NK-92 (cell line): ENCODE measurements around the gene FBXW7.

Experiments
- DNase-seq: peaks from one replicate; lab custom pipeline; 2025; ENCODE audit not compliant: unreplicated experiment; lab: John Stamatoyannopoulos, UW

The FBXW7 gene

DNA sequence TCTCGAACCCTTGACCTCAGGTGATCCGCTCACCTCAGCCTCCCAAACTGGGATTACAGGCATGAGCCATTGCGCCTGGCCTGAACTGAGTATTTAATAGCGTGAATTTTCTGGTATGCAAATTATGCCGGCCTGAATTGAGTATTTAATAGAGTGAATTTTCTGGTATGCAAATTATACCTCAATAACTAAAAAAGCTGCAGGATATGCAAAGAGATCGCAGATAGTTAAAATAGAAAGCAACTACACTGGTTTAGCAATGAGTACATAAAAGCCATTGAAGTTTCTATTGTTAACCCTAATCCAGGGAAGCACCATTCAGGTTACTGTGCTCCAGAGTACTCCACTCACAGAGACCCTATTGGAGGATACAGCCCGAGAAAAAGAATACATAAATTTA is 22.8 kb downstream of the FBXW7 start:
- DNase-seq: no peak

DNA sequence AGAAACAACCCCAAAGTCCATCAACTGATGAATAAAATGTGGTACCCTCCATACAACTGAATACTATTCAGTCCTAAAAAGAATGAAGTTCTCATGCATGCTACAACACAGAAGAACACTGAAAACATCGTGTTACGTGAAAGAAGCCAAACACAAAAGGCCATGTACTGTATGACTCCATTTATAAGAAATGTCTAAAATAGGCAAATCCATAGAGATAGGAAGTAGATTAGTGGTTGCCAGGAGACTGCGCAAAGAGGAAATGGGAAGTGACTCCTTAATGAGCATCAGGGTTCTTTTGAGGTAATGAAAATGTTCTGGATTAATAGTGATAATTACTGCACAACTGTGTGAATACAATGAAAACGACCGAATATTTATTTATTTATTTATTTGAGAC is 23.4 kb downstream of the FBXW7 start:
- no peak for DNase-seq

DNA sequence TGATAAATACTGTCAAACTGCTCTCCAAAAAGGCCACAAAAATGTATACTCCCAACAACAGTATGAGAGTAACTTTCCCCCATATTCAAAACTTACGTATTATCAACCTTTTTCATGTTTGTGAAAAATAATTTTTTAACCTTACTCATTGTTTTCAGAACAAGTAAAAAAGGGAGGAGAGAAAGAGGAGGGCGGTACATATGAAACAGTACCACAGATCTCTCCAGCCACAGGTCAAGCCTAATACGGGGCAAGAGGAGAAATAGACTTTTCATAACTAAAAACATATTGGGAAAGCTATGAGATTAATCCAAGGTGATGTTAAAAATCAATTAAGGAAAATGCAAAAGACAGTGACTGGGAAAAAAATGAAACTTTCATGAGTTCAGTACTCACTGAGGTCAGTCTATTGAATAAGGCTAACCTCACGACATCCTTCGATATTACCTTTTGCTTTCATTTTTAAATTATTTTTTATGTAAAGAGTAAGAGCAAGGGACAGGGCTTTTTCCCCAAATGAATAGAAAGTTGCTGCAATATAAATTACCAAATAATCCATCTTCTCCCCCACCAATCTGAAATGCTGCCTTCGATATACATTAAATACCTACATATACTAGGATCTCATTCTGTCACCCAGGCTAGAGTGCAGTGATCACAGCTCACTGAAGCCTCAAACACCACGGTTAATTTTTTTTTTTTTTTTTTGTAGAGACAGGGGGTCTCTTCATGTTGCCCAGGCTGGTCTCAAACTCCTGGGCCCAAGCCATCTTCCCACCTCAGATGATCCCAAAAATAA is 25.3 kb downstream of the FBXW7 start:
- no peak for DNase-seq

DNA sequence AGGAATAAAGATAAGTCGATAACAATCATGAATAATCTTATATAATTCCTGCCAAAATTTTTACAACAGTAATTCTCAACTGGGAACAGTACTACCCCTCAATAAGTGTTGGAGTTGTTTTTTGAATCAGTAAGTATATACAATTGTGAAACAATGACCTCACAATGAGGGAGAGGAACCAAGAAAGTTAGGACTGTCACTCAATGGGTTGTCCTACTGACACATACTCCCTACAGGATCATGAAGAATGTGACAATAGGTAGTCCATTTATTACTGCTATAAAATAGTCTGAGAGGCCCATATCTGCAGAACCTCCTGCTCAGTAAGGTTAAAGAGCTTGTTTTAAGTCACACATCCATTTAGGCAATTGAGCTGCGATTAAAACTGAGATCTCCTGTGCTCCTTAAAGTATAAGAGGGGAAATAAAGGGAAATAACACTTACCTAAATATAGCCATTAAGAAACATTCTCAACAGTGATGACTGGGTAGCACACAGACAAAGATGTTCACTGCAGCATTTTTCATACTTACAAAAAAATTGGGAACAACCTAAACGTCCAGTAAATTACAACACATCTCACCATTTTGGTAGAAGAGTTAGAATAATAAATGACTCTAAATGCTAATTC is 26.2 kb downstream of the FBXW7 start:
- no peak for DNase-seq

DNA sequence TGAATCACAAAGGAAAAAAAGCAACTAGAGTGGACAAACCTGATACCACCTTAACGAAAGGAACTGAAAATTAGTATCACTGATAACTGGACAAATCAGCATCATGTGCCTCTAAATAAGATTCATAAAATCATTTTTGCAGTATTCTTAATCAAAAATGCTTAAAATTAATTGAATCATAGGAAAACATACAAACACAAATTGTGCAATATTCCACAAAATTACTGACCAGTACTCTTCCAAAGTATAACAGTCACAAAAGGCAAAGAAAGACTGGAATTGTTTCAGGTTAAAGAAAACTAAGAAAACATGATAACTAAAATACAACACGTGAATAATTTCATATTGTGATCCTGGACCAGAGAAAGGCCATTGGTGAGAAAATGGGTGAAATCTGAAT is 27.1 kb downstream of the FBXW7 start:
- no peak for DNase-seq

DNA sequence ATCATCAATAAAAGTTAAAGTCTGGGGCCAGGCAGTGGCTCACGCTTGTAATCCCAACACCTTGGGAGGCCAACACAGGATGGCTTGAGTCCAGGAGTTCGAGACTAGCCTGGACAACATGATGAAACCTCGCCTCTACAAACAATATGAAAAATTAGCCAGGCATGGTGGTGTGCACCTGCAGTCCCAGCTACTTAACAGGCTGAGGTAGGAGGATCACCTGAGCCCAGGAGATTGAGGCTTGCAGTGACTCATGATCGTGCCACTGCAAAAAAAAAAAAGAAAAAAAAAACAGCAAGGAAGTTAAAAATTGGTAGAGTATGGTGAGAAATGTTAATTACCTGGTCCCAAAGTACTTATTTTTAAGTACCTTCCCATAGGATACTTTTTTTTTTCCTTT is 27.5 kb downstream of the FBXW7 start:
- DNase-seq: no peak

DNA sequence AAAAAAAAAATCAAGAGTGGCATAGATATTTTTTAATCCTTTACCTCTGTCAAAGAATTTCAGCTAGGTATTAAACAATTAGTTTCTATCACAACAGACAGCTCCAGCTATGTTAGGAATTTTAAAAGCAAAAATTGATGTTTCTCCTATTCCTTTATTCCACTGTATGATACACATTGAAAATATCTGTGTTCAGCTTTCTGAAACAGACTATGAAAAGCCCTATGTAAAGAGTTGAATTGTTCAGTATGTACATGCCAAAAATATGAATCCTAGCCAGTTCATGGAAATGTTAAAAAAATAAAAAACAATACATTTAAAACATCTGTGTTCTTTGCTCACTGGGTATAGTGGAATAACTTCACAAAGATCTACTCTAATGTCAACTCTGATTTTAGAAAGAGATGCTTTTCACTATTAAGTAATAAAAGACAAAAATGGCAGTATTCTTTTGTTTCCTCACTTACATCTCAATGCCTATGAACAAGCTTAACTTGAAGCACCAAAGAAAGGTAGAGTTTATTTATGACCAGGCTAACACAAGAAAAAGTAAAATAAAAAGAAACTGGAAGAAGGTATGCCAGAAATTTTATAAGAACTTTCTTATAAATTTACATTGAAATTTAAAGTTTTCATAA is 32.1 kb downstream of the FBXW7 start:
- DNase-seq: no peak

DNA sequence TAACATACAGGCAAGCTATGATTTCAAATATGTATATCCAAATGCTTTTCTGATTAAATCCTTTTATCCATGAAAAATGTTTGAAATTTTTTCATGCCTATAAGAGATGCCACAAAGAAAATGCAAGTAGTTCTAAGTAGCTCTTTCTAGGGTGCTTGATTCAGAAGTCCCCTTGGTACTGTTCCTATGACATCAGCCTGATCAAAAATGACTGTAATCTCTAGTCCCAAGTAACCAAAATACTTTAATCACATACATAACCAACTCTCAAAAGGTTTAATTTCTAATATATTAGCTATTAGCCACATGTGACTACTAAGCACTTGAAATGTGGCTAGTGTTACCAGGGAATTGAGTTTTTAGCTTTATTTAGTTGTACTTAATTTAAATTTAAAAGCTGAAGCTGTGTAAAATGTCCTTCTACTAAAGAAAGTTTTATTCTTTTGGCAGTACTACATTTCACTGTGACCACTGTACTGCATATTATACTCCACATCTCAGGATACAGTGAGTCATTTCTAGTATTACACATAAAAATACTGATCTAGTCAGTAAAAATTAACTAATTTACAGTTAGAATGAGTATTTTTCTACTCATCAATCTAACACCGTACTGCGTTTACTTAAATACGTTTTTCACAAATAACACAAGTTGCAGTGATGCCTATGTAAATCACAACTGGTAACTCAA is 33.9 kb downstream of the FBXW7 start:
- DNase-seq: no peak

DNA sequence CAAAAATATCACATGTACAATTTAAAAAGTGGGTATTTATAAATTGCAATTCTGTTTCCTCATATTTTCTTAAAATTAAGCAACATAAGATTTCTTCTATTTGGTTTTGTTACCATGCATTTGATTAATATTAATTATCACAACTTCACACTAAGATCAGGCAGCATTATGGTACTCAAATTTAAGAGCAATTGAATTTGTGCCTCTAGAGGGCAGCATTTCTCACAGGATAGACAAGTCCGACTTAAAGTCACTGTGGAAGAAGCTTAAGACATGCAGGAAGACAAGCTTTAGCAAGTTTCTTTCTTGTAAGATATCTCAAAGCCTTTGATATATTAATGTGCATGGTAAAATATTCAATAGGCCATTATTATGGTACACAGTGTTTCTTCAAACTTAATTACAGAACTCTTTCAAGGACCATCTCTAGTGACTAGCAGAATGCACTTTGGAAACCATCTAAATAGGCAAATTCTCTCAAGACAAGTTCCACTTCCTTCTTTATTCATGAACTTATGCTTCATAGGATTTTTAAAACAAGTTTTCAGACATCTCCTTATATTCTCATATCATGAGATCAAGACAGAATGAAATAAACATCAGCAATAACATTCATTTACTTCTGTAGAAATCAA is 35.0 kb downstream of the FBXW7 start:
- no peak for DNase-seq

DNA sequence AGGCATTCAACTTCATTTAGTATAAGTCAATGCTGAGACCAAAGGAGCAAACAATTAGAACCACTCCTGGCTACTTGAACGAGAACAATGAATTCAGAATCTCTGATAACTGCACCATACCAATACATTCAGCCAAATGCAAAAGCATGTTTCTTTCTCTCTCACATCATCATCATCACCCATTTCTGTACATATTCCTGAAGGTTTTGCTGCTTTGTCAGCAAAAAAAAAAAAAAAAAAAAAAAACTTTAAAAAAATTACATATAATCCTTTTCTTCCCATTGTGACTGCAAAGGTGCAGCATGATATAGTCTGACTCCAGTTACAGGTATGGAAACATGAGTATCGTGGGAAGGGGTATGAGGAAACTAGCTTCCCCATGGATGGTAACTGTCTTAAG is 35.6 kb downstream of the FBXW7 start:
- DNase-seq: no peak

DNA sequence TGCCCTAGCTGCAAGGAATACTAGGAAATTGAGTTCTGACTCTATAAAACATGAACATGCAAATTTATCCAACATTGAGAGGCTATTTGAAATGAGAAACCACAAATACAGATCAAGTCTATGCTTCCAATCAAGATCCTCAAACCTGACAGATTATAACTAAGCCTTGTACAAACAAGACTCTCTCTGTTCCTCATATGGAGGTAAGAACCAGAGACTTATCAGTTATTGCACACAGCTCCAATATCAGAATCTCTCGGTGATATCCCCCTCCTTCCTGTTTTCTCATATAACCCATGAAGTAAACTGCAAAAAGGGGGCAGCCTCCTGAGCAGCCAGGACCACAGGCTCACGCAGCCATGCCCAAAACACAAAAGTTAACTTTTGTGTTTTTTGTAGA is 36.5 kb downstream of the FBXW7 start:
- no peak for DNase-seq

DNA sequence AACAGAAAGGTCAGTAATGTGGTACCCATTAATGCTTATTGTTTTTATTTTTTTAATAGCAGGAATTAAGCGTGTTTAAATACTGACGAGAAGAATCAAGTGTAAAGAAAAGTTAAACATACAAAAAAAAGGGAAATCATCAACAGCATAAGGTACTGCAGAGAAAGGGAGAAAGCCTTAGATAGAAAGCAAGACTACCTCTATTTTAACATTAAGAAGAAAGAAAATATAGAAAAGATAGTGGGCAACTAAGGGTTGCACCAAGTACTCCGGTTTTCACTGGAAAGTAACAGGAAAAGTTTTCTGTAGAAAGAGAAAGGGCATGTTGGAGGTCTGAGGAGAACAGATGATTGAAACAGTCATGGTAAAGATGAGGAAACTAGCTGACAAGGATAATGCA is 41.9 kb downstream of the FBXW7 start:
- no peak for DNase-seq

DNA sequence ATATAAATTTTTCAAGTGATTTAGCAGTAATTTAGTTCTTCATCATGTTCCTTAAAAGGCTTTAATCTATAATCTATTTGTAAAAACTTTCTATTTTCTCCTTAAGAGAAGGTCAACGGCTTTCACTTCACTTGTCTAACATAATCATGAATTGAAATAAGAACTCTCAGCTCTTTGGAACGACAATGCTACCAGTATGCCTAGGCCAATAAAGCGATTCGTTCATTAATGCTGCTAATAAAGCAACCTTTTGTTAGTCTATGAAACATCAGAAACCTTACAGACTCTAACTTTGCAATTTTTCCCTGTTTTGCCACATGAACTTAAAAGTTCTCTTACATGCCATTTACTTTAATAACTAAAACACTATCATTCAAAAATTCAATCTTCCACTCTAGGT is 47.6 kb downstream of the FBXW7 start:
- no peak for DNase-seq

DNA sequence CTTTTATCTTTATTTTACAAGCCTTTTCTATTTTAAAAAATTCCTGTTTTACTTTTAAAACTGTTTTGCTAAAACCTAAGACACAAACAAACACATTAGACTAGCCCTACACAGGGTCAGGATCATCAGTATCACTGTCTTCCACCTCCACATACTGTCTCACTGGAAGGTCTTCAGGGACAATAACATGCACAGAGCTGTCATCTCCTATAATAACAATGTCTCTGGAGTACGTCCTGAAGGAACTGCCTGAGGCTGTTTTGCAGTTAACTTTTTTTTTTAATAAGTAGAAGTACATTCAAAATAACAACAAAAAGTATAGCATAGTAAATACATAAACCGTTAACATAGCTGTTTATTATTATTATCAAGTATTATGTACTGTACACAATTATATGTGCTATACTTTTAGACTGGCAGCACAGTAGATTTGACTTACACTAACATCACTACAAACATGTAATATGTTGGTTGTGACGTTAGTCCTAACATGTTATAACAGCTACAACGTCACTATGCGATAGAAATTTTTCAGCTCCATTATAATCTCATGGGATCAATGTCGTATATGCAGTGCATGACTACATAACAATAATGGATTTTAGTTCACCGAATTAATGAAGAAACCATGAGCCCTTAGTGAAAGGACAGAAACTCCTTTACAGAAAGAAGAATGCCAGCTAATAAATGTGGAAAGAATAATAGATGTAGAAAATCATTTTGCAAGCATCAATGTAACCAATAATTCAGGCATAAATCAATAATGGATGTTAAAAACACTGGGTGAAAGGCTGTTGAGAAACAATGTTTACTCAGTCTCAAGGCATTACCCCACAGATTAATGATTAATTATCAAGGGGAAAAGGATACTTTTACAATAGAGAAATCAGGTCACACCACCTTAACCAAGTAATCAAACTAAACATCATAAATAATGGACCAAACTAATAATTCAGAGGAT is 49.2 kb downstream of the FBXW7 start:
- DNase-seq: no peak

DNA sequence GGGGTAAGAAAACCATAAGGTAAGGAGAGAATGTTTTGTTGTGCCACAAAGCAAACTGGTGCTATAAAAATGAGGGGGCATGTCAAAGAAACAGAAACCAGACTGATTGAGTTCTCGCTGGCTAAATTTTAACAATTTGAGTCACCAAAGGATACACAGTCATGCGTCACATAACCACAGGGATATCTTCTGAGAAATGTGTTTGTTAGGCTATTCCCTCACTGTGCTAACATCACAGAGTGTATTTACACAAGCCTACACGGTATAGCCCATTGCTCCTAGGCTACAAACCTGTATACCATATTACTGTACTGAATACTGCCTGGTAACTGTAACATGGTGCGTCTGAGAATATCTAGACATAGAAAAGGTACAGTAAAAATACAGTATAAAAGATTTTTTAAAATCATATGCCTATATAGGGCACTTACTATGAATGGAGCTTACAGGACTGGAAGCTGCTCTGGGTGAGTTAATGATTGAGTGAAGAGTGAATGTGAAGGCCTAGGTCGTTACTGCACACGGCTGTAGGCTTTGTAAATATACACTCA is 50.1 kb downstream of the FBXW7 start:
- no peak for DNase-seq

DNA sequence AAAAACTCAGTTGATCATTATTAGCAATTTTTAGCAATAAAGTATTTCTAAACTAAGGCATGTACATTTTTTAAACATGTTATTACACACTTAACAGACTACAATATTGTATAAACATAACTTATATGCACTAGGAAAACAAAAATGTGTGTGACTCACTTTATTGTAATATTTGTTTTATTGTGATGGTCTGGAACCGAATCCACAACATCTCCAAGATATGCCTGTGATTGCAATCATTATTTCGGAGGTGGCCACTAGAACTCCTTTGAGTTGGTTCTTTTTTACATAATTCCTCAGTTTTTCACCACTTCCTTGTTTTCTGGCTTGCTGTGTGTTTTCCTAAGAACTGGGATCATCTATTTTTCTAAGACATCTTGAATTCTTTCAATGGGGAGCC is 53.7 kb downstream of the FBXW7 start:
- no peak for DNase-seq

DNA sequence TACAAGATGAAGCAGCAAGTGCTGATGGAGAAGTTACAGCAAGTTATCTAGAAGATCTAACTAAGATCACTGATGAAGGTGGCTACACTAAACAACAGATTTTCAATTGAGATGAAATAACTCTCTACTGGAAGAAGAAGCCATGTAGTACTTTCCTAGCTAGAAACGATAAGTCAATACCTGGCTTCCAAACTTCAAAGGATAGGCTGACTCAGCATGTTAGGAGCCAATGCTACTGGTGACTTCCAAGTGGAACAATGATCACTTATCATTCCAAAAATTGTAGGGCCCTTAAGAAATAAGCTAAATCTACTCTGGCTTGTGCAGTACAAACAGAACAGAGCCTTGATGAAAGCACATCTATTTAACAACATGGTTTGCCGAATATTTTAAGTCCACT is 55.0 kb downstream of the FBXW7 start:
- DNase-seq: no peak

DNA sequence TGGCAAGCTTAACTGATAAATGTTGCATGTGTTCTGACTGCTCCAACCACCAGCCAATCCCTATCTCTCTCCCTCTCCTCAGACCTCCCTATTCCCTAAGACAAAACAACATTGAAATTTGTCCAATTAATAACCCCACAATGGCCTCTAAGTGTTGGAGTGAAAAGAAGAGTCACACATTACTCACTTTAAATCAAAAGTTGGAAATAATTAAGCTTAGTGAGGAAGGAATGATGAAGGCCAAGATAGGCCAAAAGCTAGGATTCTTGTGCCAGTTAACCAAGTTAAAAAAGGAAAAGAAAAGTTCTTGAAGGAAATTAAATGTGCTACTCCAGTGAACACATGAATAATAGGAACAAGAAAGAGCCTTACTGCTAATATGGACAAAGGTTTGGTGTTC is 55.6 kb downstream of the FBXW7 start:
- DNase-seq: no peak

DNA sequence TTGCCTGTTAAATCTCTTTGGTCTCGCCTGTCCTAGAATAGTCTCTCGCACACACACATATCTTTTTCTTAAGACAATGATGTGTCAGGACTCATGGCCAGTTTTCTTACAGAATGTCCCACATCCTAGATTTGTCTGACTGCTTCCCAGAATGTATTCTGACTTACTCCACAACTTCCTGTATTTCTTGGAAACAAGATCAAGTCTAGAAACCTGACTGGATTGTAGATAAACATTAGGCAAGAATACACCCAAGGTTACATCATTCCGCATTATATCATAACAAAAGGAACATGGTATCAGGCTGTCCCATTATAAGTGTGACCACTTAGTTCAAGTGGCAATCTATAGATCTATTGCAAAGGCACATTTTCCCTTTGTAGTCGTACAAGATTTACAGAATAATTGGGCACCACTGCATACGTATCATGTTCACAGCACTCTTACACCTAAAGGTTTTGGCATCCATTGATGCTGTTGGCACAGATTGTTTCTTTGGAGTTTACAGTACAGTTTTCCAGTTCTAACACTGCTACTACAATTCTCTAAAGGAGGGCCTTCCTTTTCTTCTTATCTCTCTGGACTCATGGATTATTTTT is 56.4 kb downstream of the FBXW7 start:
- no peak for DNase-seq
